K562 (cell line): ENCODE results near the gene ABCB6. TPM values are rescaled to one million over a fixed set of nuclear protein-coding genes. Genes with fewer than 3 reads are reported as not detected.

Experiments
- DDX20 ChIP-seq: fragments of 450-650 bp; IDR thresholded peaks from 2 replicates; pipeline ENCODE4 v1.6.1; 2016; ENCODE audit warnings: missing genetic modification characterization, low read depth, mild to moderate bottlenecking, missing compliant biosample characterization, moderate library complexity
- E2F6 ChIP-seq, 2 experiments: IDR thresholded peaks; 2 replicates each; pipeline ENCODE4 v1.6.1; 2011; ENCODE audit warnings: borderline replicate concordance in 1 of 2, control low read depth in 1 of 2, low read depth in 1 of 2, low read length in 1 of 2, mild to moderate bottlenecking in 1 of 2, mixed read lengths in 1 of 2, moderate library complexity in 1 of 2; ENCODE audit not compliant: insufficient read depth in 1 of 2, insufficient read length in 1 of 2, poor library complexity in 1 of 2, severe bottlenecking in 1 of 2; ENCODE audit errors: extremely low read depth in 1 of 2
- FOXM1 ChIP-seq, 2 experiments: fragments of 450-650 bp in 1 of 2; sonication (generic) in 1 of 2; formaldehyde crosslinking in 1 of 2; IDR thresholded peaks; 2 replicates each; pipeline versions ENCODE4 v1.6.1 to v1.9.0; 2017 to 2022; ENCODE audit warnings: low read depth in 2 of 2, mild to moderate bottlenecking in 2 of 2, missing genetic modification reagents in 1 of 2, moderate library complexity in 1 of 2
- MAX ChIP-seq: sonication (generic); formaldehyde crosslinking; IDR thresholded peaks from 2 replicates; pipeline ENCODE4 v1.9.0; 2022; ENCODE audit warnings: mild to moderate bottlenecking, missing genetic modification reagents
- MEIS2 ChIP-seq: fragments of 450-650 bp; IDR thresholded peaks from 2 replicates; pipeline ENCODE4 v1.6.1; 2014; ENCODE audit warnings: mild to moderate bottlenecking; ENCODE audit not compliant: partially characterized antibody
- PHF20 ChIP-seq: fragments of 450-650 bp; IDR thresholded peaks from 2 replicates; pipeline ENCODE4 v1.6.1; 2018; ENCODE audit not compliant: partially characterized antibody
- RNF219 ChIP-seq: fragments of 250-450 bp; sonication (Bioruptor Pico); IDR thresholded peaks from 2 replicates; pipeline ENCODE4 v1.5.0; 2022; ENCODE audit warnings: mild to moderate bottlenecking
- SPI1 ChIP-seq: IDR thresholded peaks from 2 replicates; pipeline ENCODE4 v1.6.1; 2011; ENCODE audit warnings: low read depth, low read length, control low read depth, borderline replicate concordance
- TAF1 ChIP-seq: IDR thresholded peaks from 2 replicates; pipeline ENCODE4 v1.6.1; 2011; ENCODE audit warnings: mild to moderate bottlenecking, low read length, moderate library complexity; ENCODE audit not compliant: insufficient read depth, control insufficient read depth, severe bottlenecking; ENCODE audit errors: extremely low read depth
- ZNF316 ChIP-seq: fragments of 450-650 bp; IDR thresholded peaks from 2 replicates; pipeline ENCODE4 v1.6.1; 2016
- polyA plus RNA-seq, 8 experiments: library from polyadenylated mRNA; depleted of rRNA in 4 of 8; stranded (reverse) in 5 of 8; unstranded in 3 of 8; fragments of >200 nt; fragmentation: Nextera tagmentation in 2 of 8; fragmentation: Illumina TruSeq in 1 of 8; extraction: Ambion mirVana in 2 of 8; extraction: Trizol in 1 of 8; gene quantifications; 2 replicates each; pipeline versions ENCODE4 v1.2.1 to v1.2.3, GENCODE V29; 2011 to 2014; ENCODE audit warnings: inconsistent platforms in 1 of 8, missing spikeins in 1 of 8
- total RNA-seq, 7 experiments: library from RNA; depleted of rRNA in 6 of 7; stranded (reverse); fragments of >200 nt in 6 of 7; fragmentation: Illumina TruSeq in 2 of 7; extraction: Trizol in 2 of 7; gene quantifications; 2 replicates each; pipeline versions ENCODE4 v1.2.1 to v1.2.3, GENCODE V29; 2011 to 2021; ENCODE audit warnings: low replicate concordance in 1 of 7

ABCB6 gene
- total and polyA plus RNA-seq, 9 of the 15 experiments (the other 6 are each of a cell fraction or from before 2014, with no cell fraction given) = 3.7 to 29.8 (median 16.8) TPM

GRCh38 chr2:219252900-219253752 is 34.4 kb upstream of the ABCB6 start, which contains the start of gene TUBA4B (continued):
- TF ChIP-seq MAX (CRISPR knock-in tag) (peak; percentile 71), SPI1 (peak; percentile 45; the same call in 1 of the 2 replicates), DDX20 (tag) (no peak), FOXM1 (IDR thresholded peaks at IDR 0.05; ENCODE audit: low read depth) (no peak), FOXM1 (CRISPR knock-in tag; IDR thresholded peaks at IDR 0.05; ENCODE audit: low read depth) (no peak), ZNF316 (peak; percentile 52), E2F6 (IDR thresholded peaks at IDR 0.05; ENCODE audit: borderline replicate concordance in 1 of 2, extremely low read depth in 1 of 2, insufficient read depth in 1 of 2, insufficient read length in 1 of 2, low read depth in 1 of 2, low read length in 1 of 2, poor library complexity in 1 of 2, severe bottlenecking in 1 of 2) (peak; percentile 31 to 62), TAF1 (peak; percentile 13), PHF20 (no peak), RNF219 (CRISPR knock-in tag) (no peak), MEIS2 (no peak)
